Activated CD4-positive, CD25-positive, alpha-beta regulatory T cell treated with anti-CD3 and anti-CD28 coated beads, Interleukin-2, amount 50 U/mL, for 24 hours (primary cell): ENCODE measurements around the gene POLR1B.
"Not testable (repeated sequence)": the region's sequence is repeated elsewhere in the genome, so short reads cannot be mapped to it uniquely, and the experiment has no call there.

Source experiments
- ATAC-seq, 2 donors: fragments of 150-1000 bp; cut with Tn5 transposase; one replicate each; pipeline ENCODE4 v1.10.0; 2021; ENCODE audit warnings: mild to moderate bottlenecking in 1 of 2, moderate library complexity in 1 of 2

Gene POLR1B

GRCh38 chr2:112542123-112542983 lies at the start of gene POLR1B:
Gene POLR1B (plus strand): TSS chr2:112542465. CDS start chr2:112542495, 30 bp downstream.
- ATAC-seq = peak; percentile 77 to 79

GRCh38 chr2:112493048-112493447 lies 49.2 kb upstream of the POLR1B start:
- no peak for ATAC-seq

- ATAC-seq = no peak
Observed at GRCh38 chr2:112493858-112494648, 48.2 kb upstream of the POLR1B start.

GRCh38 chr2:112494828-112495227 lies 47.4 kb upstream of the POLR1B start:
- no peak for ATAC-seq

GRCh38 chr2:112495878-112496277 lies 46.4 kb upstream of the POLR1B start:
- not testable (repeated sequence) for ATAC-seq

GRCh38 chr2:112500850-112501484 lies 41.3 kb upstream of the POLR1B start:
- ATAC-seq = peak; percentile 44 to 55

- ATAC-seq = not testable (repeated sequence)
Observed at GRCh38 chr2:112509239-112509998, 32.8 kb upstream of the POLR1B start.

- no peak for ATAC-seq
Observed at GRCh38 chr2:112516801-112517200, 25.5 kb upstream of the POLR1B start.

GRCh38 chr2:112518807-112519206 lies 23.5 kb upstream of the POLR1B start:
- ATAC-seq = no peak

GRCh38 chr2:112519506-112519905 lies 22.8 kb upstream of the POLR1B start:
- no peak for ATAC-seq

- ATAC-seq = no peak
Observed at GRCh38 chr2:112520234-112520783, 22.0 kb upstream of the POLR1B start.

GRCh38 chr2:112523291-112523777 lies 18.9 kb upstream of the POLR1B start:
- no peak for ATAC-seq

GRCh38 chr2:112524276-112524675 lies 18.0 kb upstream of the POLR1B start:
- ATAC-seq = not testable (repeated sequence)

- no peak for ATAC-seq
Observed at GRCh38 chr2:112528541-112528940, 13.7 kb upstream of the POLR1B start.

- no peak for ATAC-seq
Observed at GRCh38 chr2:112529757-112530156, 12.5 kb upstream of the POLR1B start.

- no peak for ATAC-seq
Observed at GRCh38 chr2:112530728-112531127, 11.5 kb upstream of the POLR1B start.

- no peak for ATAC-seq
Observed at GRCh38 chr2:112534826-112535225, 7.4 kb upstream of the POLR1B start.

GRCh38 chr2:112536665-112537064 lies 5.6 kb upstream of the POLR1B start:
- not testable (repeated sequence) for ATAC-seq

- no peak for ATAC-seq
Observed at GRCh38 chr2:112539306-112539705, 3.0 kb upstream of the POLR1B start.

- ATAC-seq = no peak
Observed at GRCh38 chr2:112540906-112541305, 1.4 kb upstream of the POLR1B start.

GRCh38 chr2:112541315-112542122 lies 746 bp upstream of the POLR1B start:
- peak; percentile 64 to 68 for ATAC-seq
